22Rv1 (cell line): ENCODE measurements around the gene ZFPL1.

Source experiments
- H3K27ac ChIP-seq: fragments of 450-650 bp; 2 replicates; pipeline ENCODE4 v1.5.1; 2017
- ZFX ChIP-seq: fragments of 450-650 bp; IDR thresholded peaks from 2 replicates; pipeline ENCODE4 v1.6.1; 2017; ENCODE audit warnings: antibody characterized with exemption, borderline replicate concordance
- TF ChIP-seq, protein P1 (sequence below): fragments of 450-650 bp; IDR thresholded peaks from 2 replicates; pipeline ENCODE4 v1.5.1; 2017; ENCODE audit warnings: mild to moderate bottlenecking

Gene ZFPL1

GRCh38 chr11:65042891-65043290, 41.1 kb upstream of the ZFPL1 start:
- H3K27ac ChIP-seq, result 0 out of 2 replicates have a peak overlapping the region, but pooled peaks have one; percentile 7
- TF ChIP-seq, protein P1, sequence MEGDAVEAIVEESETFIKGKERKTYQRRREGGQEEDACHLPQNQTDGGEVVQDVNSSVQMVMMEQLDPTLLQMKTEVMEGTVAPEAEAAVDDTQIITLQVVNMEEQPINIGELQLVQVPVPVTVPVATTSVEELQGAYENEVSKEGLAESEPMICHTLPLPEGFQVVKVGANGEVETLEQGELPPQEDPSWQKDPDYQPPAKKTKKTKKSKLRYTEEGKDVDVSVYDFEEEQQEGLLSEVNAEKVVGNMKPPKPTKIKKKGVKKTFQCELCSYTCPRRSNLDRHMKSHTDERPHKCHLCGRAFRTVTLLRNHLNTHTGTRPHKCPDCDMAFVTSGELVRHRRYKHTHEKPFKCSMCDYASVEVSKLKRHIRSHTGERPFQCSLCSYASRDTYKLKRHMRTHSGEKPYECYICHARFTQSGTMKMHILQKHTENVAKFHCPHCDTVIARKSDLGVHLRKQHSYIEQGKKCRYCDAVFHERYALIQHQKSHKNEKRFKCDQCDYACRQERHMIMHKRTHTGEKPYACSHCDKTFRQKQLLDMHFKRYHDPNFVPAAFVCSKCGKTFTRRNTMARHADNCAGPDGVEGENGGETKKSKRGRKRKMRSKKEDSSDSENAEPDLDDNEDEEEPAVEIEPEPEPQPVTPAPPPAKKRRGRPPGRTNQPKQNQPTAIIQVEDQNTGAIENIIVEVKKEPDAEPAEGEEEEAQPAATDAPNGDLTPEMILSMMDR, result no peak
- no peak for TF ChIP-seq ZFX

- TF ChIP-seq, protein P1, result no peak
- TF ChIP-seq ZFX, result no peak
- H3K27ac ChIP-seq, result no peak overlapping the region
Measured at GRCh38 chr11:65043881-65044501, 40.0 kb upstream of the ZFPL1 start.

GRCh38 chr11:65045061-65045460, 39.0 kb upstream of the ZFPL1 start:
- TF ChIP-seq, protein P1, result no peak
- TF ChIP-seq ZFX, result no peak
- H3K27ac ChIP-seq, result no peak overlapping the region

DNA sequence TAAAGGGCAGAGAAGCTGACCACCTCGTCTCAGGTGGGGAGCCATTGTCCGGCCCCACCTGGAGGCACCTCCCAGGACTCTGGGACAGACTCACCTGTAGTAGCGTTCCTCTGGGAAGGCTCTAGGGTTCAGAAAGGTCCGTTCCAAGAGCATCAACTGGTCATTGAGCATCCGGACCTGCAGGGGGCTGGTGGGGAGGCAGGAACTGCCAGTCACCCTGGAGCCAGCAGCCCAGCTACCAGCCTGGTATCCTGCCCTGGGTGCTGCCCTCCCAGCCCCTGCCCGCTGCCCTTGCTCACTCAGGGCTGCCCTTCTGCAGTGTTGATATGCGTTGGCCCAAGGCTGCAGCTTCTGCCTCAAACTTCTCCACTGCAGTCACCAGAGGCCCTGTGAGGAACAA, 38.3 kb upstream of the ZFPL1 start:
- H3K27ac ChIP-seq, result no peak overlapping the region
- TF ChIP-seq, protein P1, result no peak
- TF ChIP-seq ZFX, result no peak

- no peak overlapping the region for H3K27ac ChIP-seq
- TF ChIP-seq ZFX, result no peak
- TF ChIP-seq, protein P1, result no peak
Measured at GRCh38 chr11:65047581-65048422, 36.2 kb upstream of the ZFPL1 start.

- TF ChIP-seq ZFX, result no peak
- TF ChIP-seq, protein P1, result no peak
- H3K27ac ChIP-seq, result no peak overlapping the region
Measured at GRCh38 chr11:65051398-65051858, 32.6 kb upstream of the ZFPL1 start.
